GM18909 (cell line): Measurements from ENCODE around the gene KHSRP.

Source experiments
- ATAC-seq: cut with Tn5 transposase; IDR thresholded peaks from one replicate; pipeline ENCODE4 v1.9.1; 2021; ENCODE audit warnings: mild to moderate bottlenecking; ENCODE audit not compliant: unreplicated experiment, poor library complexity

KHSRP gene

DNA sequence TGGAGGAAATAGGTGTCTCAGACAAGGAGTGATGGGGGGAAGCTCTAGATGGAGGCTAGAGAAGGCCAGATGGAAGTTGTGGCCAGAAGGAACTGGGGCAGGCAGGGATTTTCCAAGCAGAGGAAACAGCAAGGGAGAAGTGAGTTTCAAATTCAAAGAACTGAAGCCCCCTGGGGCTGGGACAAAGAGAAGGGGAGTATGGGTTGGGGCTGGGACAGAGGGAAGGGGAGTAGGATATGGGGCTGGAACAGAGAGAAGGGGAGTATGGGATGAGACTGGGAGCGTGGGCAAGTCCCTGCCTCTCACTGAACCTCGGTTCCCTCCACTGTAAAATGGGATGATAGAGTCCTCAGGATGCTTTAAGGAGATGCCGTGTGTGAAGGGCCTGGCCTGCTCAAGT is 29.8 kb downstream of the KHSRP start:
- ATAC-seq, result no peak

DNA sequence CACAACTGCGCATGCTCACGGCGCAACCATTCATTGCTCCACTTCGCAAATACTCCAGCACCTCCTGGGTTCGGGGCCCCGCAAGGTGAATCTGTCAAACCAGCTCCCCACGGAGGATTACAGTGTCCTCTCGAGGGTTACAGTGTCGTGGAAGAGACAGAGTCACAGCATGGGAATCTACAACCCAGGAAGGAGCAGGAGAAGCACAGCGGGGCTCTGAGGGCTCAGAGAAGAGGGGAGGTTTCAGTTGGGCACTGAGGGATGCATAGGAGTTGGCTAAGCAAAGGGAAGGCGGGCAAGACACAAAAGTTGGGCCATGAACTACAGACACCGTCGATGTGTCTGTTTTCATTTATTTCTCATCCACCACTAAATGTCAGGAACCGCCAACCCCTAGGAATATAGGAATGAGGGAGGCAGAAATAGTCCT is 30.6 kb downstream of the KHSRP start:
- peak; percentile 24 for ATAC-seq

DNA sequence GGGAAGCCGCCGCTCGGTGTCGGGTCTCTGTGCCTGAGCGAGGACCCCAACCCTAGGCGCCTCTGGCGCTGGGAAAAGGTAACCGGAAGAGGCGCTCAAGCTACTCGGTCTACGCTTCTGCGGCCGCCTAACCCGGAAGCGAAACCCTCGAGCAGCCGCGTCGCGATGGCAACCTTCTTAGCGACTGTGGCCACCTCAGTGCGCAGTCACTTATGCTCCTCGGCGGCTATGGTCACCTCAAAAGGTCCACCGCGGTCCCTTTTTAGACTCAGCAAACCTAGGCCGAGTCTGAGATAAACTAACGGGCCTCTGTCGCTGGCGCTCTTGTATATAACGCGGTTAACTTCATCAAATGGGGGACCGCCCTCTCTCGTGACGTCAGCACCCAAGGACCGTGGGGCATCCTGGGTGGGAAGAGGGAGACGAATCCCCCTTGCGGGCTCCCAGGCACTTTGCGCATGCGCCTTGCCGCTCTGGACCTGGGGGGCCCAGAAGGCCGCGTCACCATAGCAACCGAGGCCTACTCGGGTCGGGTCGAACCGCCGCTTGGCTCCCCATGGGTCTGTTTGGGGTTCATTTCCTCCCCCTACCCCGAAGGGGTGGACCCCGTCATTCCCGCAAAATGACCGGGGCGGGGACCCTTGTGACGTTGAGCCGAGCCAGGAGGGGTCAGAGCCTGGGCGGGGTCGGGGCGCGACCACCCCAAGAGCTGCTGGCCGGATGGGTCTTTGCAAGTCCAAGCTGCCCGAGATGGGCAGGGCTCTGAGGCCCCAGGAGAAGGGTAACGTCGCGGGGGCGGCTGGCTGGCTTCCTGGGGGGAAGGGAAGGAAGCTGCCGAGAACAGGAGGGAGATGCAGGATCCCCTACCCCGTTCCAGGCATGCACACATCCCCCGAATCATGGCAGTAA is 31.3 kb downstream of the KHSRP start, which contains the start of gene GTF2F1:
TSS of gene GTF2F1 (minus strand) at position 91 of the 909 bp plus-strand sequence. CDS start 169 bp downstream, outside the sequence.
- ATAC-seq, result peak; percentile 80

DNA sequence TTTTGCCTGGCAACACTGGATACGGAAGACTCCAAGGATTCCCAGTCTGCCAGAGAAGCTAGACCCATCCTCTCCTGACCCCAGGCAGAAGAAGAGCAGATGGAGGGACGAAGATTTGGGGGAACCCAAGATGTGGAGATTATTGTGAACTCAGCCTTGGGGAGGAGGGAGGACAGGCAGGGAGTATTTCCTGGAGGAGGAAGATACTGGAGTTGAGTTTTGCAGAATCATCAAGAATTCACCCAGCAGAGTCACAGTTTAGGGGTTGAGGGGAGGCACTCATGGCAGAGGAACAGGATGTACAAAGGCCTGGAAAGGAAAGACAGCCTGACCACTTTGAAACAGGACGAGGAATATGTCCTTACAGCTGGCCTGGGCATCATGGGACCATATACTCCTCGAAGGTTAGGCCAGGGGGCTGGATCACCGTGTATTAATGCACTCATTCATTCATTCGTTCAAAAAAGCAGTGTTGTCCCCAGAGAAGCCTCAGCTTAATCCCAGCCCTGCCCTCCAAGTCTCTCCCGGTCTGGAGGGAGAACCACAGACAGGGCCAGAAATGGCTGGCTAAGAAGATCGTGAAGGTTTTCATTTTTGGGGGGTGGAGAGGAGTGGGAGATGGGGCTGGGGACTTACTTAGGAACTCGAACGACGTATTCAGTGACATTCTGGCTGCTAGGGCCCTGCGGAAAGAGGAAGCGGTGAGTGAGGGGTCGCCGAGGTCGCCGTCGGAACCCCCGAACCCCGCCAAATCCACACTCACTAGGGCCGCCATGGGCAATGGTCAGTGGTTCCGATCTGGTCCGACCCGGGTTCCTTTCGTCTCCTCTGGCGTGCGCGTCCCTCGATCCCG is 32.2 kb downstream of the KHSRP start:
- no peak for ATAC-seq

DNA sequence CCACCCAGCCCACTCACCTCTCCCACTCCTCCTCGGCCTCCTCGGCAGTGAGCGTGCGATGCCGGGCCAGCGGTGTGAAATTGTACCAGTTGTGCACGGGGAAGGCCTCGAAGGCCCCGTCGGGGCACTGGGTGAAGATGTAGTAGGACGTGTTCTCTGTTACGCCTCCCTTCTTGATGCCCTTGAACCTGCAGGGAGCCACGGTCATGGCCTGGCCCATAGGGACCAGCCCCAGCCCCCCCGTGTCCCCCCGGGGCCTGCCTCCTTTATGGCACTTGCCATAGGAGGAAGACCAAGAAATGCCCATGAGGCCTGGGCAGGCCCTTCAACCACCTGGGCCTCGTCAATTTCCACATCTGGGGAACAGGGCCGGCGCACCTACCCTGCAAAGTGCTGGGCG is 37.2 kb downstream of the KHSRP start:
- ATAC-seq, result no peak

DNA sequence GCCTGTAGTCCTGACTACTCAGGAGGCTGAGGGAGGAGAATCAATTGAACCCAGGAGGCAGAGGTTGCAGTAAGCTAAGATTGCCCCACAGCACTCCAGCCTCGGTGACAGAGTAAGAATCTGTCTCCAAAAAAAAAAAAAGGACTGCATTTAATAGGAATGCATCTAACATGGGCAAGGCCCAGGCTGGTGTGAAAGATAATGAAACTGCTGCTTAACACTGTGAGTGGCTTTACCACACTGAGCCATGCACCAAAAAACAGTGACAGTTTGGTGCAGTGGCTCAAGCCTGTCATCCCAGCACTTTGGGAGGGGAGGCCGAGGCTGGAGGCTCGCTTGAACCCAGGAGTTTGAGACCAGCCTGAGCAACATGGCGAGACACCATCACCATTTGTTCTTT is 40.2 kb downstream of the KHSRP start:
- no peak for ATAC-seq

DNA sequence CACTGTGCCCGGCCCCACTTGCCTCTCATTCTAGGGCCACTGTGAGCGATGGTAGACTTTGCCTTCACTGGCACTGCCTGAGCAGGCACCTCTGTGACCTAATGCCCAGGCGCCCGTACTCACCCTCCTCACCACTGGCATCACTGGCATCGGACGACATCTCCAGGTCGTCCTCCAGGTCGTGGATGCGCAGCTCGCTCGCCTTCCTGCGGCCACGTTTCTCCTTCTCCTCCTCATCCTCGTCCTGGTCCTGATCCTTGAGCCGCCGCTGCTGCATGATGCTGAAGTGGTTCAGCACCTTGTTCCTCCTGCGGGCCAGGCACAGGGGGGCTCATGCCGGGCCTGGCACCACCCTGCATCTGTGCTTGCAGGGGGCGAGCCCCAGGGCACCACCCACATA is 41.4 kb downstream of the KHSRP start:
- no peak for ATAC-seq

- no peak for ATAC-seq
These were observed 43.4 kb downstream of the KHSRP start for GRCh38 chr19:6381030-6381750.

DNA sequence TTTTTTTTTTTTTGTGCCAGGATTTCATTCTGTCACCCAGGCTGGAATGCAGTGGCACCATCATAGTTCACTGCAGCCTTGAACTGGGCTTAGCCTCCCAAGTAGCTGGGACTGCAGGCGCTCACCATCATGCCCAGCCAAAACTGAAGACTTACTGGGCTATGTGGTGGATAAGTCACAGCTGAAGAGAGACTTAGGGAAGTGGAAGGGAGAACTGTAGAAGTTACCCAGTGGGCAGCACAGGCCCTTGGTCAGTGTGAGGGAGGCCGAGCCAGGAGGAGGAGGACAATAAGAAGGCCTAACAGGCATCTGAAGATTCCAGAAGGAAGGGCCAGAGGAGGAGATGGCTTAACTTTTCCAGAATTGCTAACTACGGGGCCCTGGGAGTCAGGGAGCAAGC is 44.9 kb downstream of the KHSRP start:
- no peak for ATAC-seq

- ATAC-seq, result no peak
These were observed 46.1 kb downstream of the KHSRP start for GRCh38 chr19:6378486-6378885.

- ATAC-seq, result no peak
These were observed 46.6 kb downstream of the KHSRP start for GRCh38 chr19:6378041-6378440.

- ATAC-seq, result no peak
These were observed 48.0 kb downstream of the KHSRP start for GRCh38 chr19:6376512-6377190.

- no peak for ATAC-seq
These were observed 49.1 kb downstream of the KHSRP start, which contains the start of gene PSPN for GRCh38 chr19:6375411-6376010. PSPN (minus strand) TSS chr19:6375933; CDS start chr19:6375849, 84 bp downstream.

DNA sequence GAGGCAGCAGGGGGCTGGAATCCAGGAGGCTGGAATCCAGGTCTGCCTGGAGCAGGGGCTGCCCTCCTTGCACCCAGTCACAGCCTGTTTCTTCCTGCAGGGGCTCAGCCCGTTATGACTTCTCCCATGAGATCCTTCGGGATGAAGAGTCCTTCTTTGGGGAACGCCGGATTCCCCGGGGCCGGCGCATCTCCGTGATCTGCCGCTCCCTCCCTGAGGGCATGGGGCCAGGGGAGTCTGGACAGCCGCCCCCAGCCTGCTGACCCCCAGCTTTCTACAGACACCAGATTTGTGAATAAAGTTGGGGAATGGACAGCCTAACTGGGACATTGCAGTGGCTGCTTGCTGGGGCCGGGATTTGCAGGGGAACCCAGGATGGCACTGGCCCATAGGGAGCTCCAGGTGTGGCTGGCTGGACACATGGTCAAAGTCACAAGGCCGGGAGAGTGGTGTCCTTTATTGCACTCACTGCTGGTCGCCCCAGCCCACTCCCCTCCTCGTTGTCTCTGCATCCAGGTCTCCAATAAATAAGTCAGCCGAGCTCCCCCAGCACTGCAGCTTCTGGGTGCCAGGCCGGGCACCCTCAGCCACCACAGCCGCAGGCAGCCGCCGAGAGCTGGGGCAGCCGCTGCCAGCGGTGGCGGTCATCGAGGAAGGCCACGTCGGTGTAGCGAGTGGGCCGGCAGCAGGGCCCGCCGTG is 49.8 kb downstream of the KHSRP start:
- ATAC-seq, result no peak

GRCh38 chr19:6374161-6374709 is 50.4 kb downstream of the KHSRP start:
- no peak for ATAC-seq

DNA sequence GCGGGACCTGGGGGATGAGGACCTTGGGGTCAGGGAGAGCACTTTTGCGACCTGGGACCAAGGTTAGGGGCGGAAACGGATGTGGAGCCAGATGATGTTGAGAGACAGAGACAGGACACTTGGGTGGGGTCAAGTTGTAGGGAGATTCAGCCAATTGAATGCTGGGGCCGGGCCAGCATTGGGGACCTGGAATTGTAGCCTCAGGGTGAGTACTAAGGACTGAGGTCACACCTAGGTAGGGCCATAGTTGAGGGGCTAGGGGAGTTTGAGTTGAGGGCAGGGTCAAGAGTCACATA is 50.9 kb downstream of the KHSRP start:
- no peak for ATAC-seq

- ATAC-seq, result peak; percentile 65
These were observed 51.4 kb downstream of the KHSRP start for GRCh38 chr19:6373096-6373812.

- ATAC-seq, result peak; percentile 73
These were observed 52.0 kb downstream of the KHSRP start, which contains the start of gene ALKBH7 for GRCh38 chr19:6372594-6373095. ALKBH7 (plus strand) TSS chr19:6372794; CDS start chr19:6372821, 27 bp downstream.
